HUES6 (cell line): ENCODE data around the gene OTOR.

Source experiments
- H3K27ac ChIP-seq: 2 replicates; pipeline ENCODE4 v1.7.0; 2013; ENCODE audit warnings: low read depth, mild to moderate bottlenecking, low read length, inconsistent platforms
- H3K27me3 ChIP-seq: 2 replicates; pipeline ENCODE4 v1.6.1; 2013; ENCODE audit warnings: low read length; ENCODE audit not compliant: control insufficient read depth, insufficient read depth
- H3K36me3 ChIP-seq: 2 replicates; pipeline ENCODE4 v1.6.1; 2013; ENCODE audit warnings: low read length; ENCODE audit not compliant: control insufficient read depth, insufficient read depth
- H3K4me1 ChIP-seq: 2 replicates; pipeline ENCODE4 v1.6.1; 2013; ENCODE audit warnings: low read length; ENCODE audit not compliant: control insufficient read depth, insufficient read depth
- H3K4me3 ChIP-seq: 2 replicates; pipeline ENCODE4 v1.5.1; 2013; ENCODE audit warnings: low read depth, low read length
- H3K9ac ChIP-seq: one replicate; pipeline ENCODE4 v1.6.1; 2013; ENCODE audit warnings: mild to moderate bottlenecking, low read length
- H3K9me3 ChIP-seq: 2 replicates; pipeline ENCODE4 v1.6.1; 2013; ENCODE audit warnings: low read depth, low read length; ENCODE audit not compliant: control insufficient read depth, insufficient read depth

Gene OTOR

GRCh38 chr20:16748308-16748900 is at the start of gene OTOR:
TSS of gene OTOR (plus strand) at chr20:16748358. CDS start at chr20:16748402, 44 bp downstream.
- Histone ChIP-seq H3K27me3 (no peaks in the 10 kb centered on the region), H3K36me3 (no peaks in the 10 kb centered on the region), H3K4me1 (0 out of 2 replicates have a peak, but pooled peaks cover 6% of the 10 kb centered on the region), H3K9ac (no peak within 1 kb of the TSS), H3K27ac (no peak within 1 kb of the TSS), H3K9me3 (no peaks in the 10 kb centered on the region), H3K4me3 (no peak within 1 kb of the TSS)

DNA sequence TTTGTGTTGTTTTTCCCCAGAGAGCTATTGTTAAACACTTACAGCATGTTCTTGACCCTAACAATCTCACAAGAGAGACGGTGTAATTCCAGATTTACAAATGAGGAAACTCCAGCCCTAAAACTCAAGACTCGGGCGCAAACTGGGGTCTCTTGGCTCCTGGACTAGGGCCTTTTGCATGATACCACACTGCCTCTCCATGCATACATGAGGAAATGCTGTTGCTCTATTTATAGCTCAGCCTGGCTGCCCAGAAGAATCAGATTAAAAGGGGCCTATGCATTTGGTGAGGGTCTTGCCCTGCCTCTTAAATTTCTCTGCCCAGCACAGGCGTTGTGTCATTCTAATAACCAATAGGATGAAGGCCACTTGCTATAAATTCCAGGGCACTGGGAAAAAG is 48.9 kb upstream of the OTOR start:
- no peak overlapping the region for H3K4me3 ChIP-seq

DNA sequence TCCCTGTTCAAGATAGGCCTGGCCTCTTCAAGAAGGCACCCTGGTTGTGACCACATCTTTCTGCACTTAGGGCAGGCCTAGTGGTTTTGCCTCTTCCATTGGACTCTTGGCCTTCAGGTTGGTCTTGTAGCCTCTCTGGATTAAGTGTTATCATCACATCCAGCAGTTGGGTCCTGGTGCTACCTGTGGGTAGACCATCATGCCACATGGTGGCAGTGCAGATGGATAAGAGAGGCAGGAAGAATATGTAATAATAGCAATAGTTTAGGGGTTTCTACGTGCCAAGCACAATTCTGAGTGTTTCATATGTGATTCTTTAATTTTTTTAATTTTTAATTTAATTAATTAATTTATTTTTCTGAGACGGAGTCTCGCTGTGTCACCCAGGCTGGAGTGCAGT is 46.9 kb upstream of the OTOR start:
- H3K27me3 ChIP-seq = no peaks in the 10 kb centered on the region
- no peaks in the 10 kb centered on the region for H3K4me1 ChIP-seq
- H3K36me3 ChIP-seq = no peaks in the 10 kb centered on the region
- H3K9me3 ChIP-seq = peaks cover 10% of the 10 kb centered on the region
- H3K4me3 ChIP-seq = no peak overlapping the region
- no peak overlapping the region for H3K9ac ChIP-seq
- no peak overlapping the region for H3K27ac ChIP-seq

More for the DNA sequence above, 48.9 kb upstream of the OTOR start:
- Histone ChIP-seq H3K9me3 (no peaks in the 10 kb centered on the region), H3K27ac (no peak overlapping the region), H3K4me1 (no peaks in the 10 kb centered on the region), H3K9ac (no peak overlapping the region), H3K36me3 (no peaks in the 10 kb centered on the region), H3K27me3 (no peaks in the 10 kb centered on the region)

DNA sequence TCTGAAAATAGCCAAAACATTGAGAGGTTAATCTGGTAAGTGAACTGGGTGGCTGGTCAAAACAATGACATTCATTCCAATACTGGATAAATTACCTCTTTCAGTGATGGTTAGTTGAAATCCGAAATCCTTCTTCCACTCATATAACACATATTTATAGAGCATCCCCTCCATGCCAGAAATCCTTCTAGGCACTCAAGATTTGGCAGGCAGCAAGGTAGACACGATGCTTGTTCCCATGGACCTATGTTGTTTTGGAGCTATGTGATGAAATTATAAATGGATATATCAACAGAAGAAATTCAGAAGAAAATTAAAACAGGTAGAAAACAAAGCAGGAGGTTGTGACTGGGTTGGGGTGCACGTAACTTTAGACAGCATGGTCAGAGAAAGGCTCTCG is 44.6 kb upstream of the OTOR start:
- no peaks in the 10 kb centered on the region for H3K27me3 ChIP-seq
- no peak overlapping the region for H3K4me3 ChIP-seq
- H3K27ac ChIP-seq = no peak overlapping the region
- no peaks in the 10 kb centered on the region for H3K4me1 ChIP-seq
- no peaks in the 10 kb centered on the region for H3K36me3 ChIP-seq
- H3K9me3 ChIP-seq = peaks cover 19% of the 10 kb centered on the region
- H3K9ac ChIP-seq = no peak overlapping the region

- Histone ChIP-seq H3K4me3 (no peak overlapping the region), H3K4me1 (no peaks in the 10 kb centered on the region), H3K9ac (no peak overlapping the region), H3K27ac (no peak overlapping the region), H3K27me3 (no peaks in the 10 kb centered on the region), H3K9me3 (peaks cover 19% of the 10 kb centered on the region), H3K36me3 (no peaks in the 10 kb centered on the region)
Observed at GRCh38 chr20:16707674-16708073, 40.5 kb upstream of the OTOR start.

GRCh38 chr20:16708602-16709001 is 39.6 kb upstream of the OTOR start:
- H3K27ac ChIP-seq = no peak overlapping the region
- H3K36me3 ChIP-seq = no peaks in the 10 kb centered on the region
- peaks cover 19% of the 10 kb centered on the region for H3K9me3 ChIP-seq
- no peaks in the 10 kb centered on the region for H3K4me1 ChIP-seq
- H3K9ac ChIP-seq = no peak overlapping the region
- no peaks in the 10 kb centered on the region for H3K27me3 ChIP-seq
- no peak overlapping the region for H3K4me3 ChIP-seq

GRCh38 chr20:16709017-16709416 is 39.1 kb upstream of the OTOR start:
- no peaks in the 10 kb centered on the region for H3K36me3 ChIP-seq
- H3K27me3 ChIP-seq = no peaks in the 10 kb centered on the region
- no peak overlapping the region for H3K4me3 ChIP-seq
- H3K9me3 ChIP-seq = peaks cover 19% of the 10 kb centered on the region
- H3K4me1 ChIP-seq = no peaks in the 10 kb centered on the region
- no peak overlapping the region for H3K27ac ChIP-seq
- H3K9ac ChIP-seq = no peak overlapping the region

GRCh38 chr20:16710781-16711180 is 37.4 kb upstream of the OTOR start:
- Histone ChIP-seq H3K4me3 (no peak overlapping the region), H3K27ac (no peak overlapping the region), H3K9me3 (peaks cover 14% of the 10 kb centered on the region), H3K36me3 (no peaks in the 10 kb centered on the region), H3K27me3 (no peaks in the 10 kb centered on the region), H3K9ac (no peak overlapping the region), H3K4me1 (no peaks in the 10 kb centered on the region)

DNA sequence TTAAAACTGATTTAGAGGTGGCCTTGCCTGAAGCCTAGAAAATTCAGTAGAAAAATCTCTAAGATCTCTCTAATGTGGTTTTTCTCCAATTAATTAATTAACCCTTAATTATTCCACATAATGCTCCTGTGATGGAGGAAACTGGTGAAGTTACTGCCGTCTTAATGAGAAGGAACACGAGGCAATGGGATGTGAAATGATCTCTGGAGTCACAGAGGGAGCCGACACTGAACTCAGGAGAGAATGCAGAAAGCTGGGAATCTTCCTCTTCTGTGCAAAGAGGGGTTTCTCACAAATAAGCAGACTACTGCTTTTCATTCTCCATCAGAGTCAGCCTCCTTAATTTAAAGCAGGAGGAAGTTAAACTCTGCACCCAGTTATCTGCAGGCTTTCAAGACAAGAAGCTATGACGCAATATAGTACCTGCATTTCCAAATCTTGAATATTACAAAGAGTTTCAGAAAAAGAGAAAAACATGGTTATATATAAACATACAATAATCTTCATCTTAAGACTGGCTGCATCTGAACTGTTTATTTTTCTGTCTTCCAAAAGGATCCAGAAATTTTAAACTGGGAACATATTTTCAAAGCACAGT is 36.4 kb upstream of the OTOR start:
- no peak overlapping the region for H3K9ac ChIP-seq
- no peak overlapping the region for H3K4me3 ChIP-seq
- H3K27me3 ChIP-seq = no peaks in the 10 kb centered on the region
- H3K4me1 ChIP-seq = no peaks in the 10 kb centered on the region
- no peak overlapping the region for H3K27ac ChIP-seq
- H3K36me3 ChIP-seq = no peaks in the 10 kb centered on the region
- 0 out of 2 replicates have a peak, but pooled peaks cover 4% of the 10 kb centered on the region for H3K9me3 ChIP-seq

DNA sequence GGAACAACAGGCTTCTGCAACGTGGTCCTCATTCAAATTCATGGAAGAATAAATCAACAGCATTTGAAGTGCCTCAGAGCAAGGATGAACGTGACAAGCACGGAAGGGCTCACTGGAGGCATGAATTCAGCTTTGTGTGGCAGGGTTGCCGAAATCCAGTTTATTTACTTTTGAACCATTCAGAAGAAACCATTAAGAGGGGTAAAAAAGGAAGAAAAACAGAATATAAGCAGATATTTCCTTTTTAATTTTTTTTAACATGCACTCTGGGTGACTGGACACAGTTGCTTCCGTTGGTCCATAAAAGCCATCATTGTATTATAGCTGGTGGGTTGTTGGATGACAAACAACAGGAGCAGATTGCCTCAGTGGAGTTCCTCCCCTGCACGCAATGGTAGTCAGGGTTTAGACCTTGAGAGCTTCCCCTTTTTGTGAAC is 35.6 kb upstream of the OTOR start:
- Histone ChIP-seq H3K9ac (no peak overlapping the region), H3K27ac (no peak overlapping the region), H3K36me3 (no peaks in the 10 kb centered on the region), H3K4me1 (no peaks in the 10 kb centered on the region), H3K27me3 (no peaks in the 10 kb centered on the region), H3K9me3 (0 out of 2 replicates have a peak, but pooled peaks cover 3% of the 10 kb centered on the region), H3K4me3 (no peak overlapping the region)

GRCh38 chr20:16713066-16713465 is 35.1 kb upstream of the OTOR start:
- no peak overlapping the region for H3K4me3 ChIP-seq
- H3K27ac ChIP-seq = no peak overlapping the region
- no peaks in the 10 kb centered on the region for H3K9me3 ChIP-seq
- H3K9ac ChIP-seq = no peak overlapping the region
- H3K27me3 ChIP-seq = no peaks in the 10 kb centered on the region
- H3K4me1 ChIP-seq = no peaks in the 10 kb centered on the region
- no peaks in the 10 kb centered on the region for H3K36me3 ChIP-seq
